Progenitor cell of endocrine pancreas (in vitro differentiated cells): Measurements from ENCODE around the gene CCDC167. TPM values are rescaled to one million over a fixed set of nuclear protein-coding genes. Genes with fewer than 3 reads are reported as not detected.

Experiments
- DNase-seq: peaks from one replicate; pipeline ENCODE4 v3.0.0; 2021; ENCODE audit warnings: low spot score; ENCODE audit not compliant: unreplicated experiment
- H3K27ac Mint-ChIP-seq: 2 replicates; pipeline ENCODE4 v1.8.0; 2021; ENCODE audit warnings: mild to moderate bottlenecking, moderate library complexity, mixed read lengths
- H3K27me3 Mint-ChIP-seq: 2 replicates; pipeline ENCODE4 v1.8.0; 2021; ENCODE audit warnings: mixed read lengths
- H3K36me3 Mint-ChIP-seq: 2 replicates; pipeline ENCODE4 v1.8.0; 2022; ENCODE audit warnings: mixed read lengths; ENCODE audit not compliant: insufficient read depth
- H3K4me1 Mint-ChIP-seq: 2 replicates; pipeline ENCODE4 v1.8.0; 2021; ENCODE audit warnings: low read depth, mixed read lengths
- H3K4me3 Mint-ChIP-seq: 2 replicates; pipeline ENCODE4 v1.8.0; 2021; ENCODE audit warnings: low read depth, mild to moderate bottlenecking, moderate library complexity, mixed read lengths
- H3K9me3 Mint-ChIP-seq: 2 replicates; pipeline ENCODE4 v1.8.0; 2021; ENCODE audit warnings: low read depth, mixed read lengths
- CTCF ChIP-seq: fragments of 200-600 bp; sonication (generic); IDR thresholded peaks from one replicate; pipeline ENCODE4 v1.5.0; 2021; ENCODE audit warnings: antibody characterized with exemption, mild to moderate bottlenecking; ENCODE audit not compliant: unreplicated experiment
- total RNA-seq: library from RNA; stranded (reverse); gene quantifications from 2 replicates; pipeline ENCODE4 v1.2.1, GENCODE V29; 2021

Gene CCDC167
- total RNA-seq, 1 donor from 2014 or later: 44.9 TPM

- Mint-ChIP-seq H3K9me3 (no peaks in the 10 kb centered on the region), H3K36me3 (peaks cover 16% of the 10 kb centered on the region)
Observed at GRCh38 chr6:37441651-37442050, 58.0 kb downstream of the CCDC167 start.

GRCh38 chr6:37438930-37439329 lies 60.8 kb downstream of the CCDC167 start:
- Mint-ChIP-seq H3K27ac (no peak overlapping the region), H3K9me3 (no peaks in the 10 kb centered on the region), H3K4me1 (peaks cover 21% of the 10 kb centered on the region), H3K4me3 (no peak overlapping the region), H3K27me3 (no peaks in the 10 kb centered on the region), H3K36me3 (peaks cover 7% of the 10 kb centered on the region)
- no peak for TF ChIP-seq CTCF
- DNase-seq: no peak

More at GRCh38 chr6:37441651-37442050, 58.0 kb downstream of the CCDC167 start:
- Mint-ChIP-seq H3K27ac (peak overlapping the region; percentile 24), H3K27me3 (no peaks in the 10 kb centered on the region), H3K4me3 (no peak overlapping the region), H3K4me1 (peaks cover 14% of the 10 kb centered on the region)
- no peak for TF ChIP-seq CTCF
- no peak for DNase-seq

GRCh38 chr6:37435816-37436215 lies 63.9 kb downstream of the CCDC167 start:
- peak overlapping the region; percentile 64 for H3K27ac Mint-ChIP-seq
- DNase-seq: no peak
- H3K36me3 Mint-ChIP-seq: peaks cover 6% of the 10 kb centered on the region
- TF ChIP-seq CTCF: no peak
- peak overlapping the region; percentile 33 for H3K4me3 Mint-ChIP-seq
- H3K9me3 Mint-ChIP-seq: no peaks in the 10 kb centered on the region
- H3K4me1 Mint-ChIP-seq: peaks cover 32% of the 10 kb centered on the region
- H3K27me3 Mint-ChIP-seq: no peaks in the 10 kb centered on the region

- peak overlapping the region; percentile 64 for H3K27ac Mint-ChIP-seq
- no peak for TF ChIP-seq CTCF
- no peak for DNase-seq
- H3K4me1 Mint-ChIP-seq: peaks cover 32% of the 10 kb centered on the region
- H3K27me3 Mint-ChIP-seq: no peaks in the 10 kb centered on the region
- peak overlapping the region; percentile 33 for H3K4me3 Mint-ChIP-seq
- peaks cover 6% of the 10 kb centered on the region for H3K36me3 Mint-ChIP-seq
- no peaks in the 10 kb centered on the region for H3K9me3 Mint-ChIP-seq
Observed at GRCh38 chr6:37435373-37435772, 64.3 kb downstream of the CCDC167 start.

GRCh38 chr6:37433657-37434271 lies 65.9 kb downstream of the CCDC167 start:
- Mint-ChIP-seq H3K36me3 (peaks cover 6% of the 10 kb centered on the region), H3K4me1 (peaks cover 27% of the 10 kb centered on the region), H3K27me3 (no peaks in the 10 kb centered on the region), H3K4me3 (peak overlapping the region; percentile 90), H3K27ac (peak overlapping the region; percentile 92), H3K9me3 (no peaks in the 10 kb centered on the region)
- DNase-seq: no peak
- no peak for TF ChIP-seq CTCF

Other genes with a start within 250 kb of the CCDC167 start
- gene TBC1D22B, start 242.1 kb downstream of the CCDC167 start, total RNA-seq: 14.6 and 17.1 TPM in 2 replicates
- 1.4 and 2.5 TPM in 2 replicates for gene TMEM217, start 241.7 kb downstream of the CCDC167 start, total RNA-seq
- gene RNF8, start 145.9 kb downstream of the CCDC167 start, total RNA-seq: 30.8 and 34.2 TPM in 2 replicates
- 48.0 and 50.5 TPM in 2 replicates for gene CMTR1, start 66.7 kb downstream of the CCDC167 start, total RNA-seq
- 0.55 and 2.0 TPM in 2 replicates for gene MDGA1, start 198.0 kb upstream of the CCDC167 start, total RNA-seq